Activated CD4-positive, alpha-beta T cell treated with anti-CD3 and anti-CD28 coated beads, Interleukin-2, amount 10 ng/mL, durations not matched to agents 7 days and 5 days (primary cell): ENCODE results near the gene EDN2. TPM values are rescaled to one million over a fixed set of nuclear protein-coding genes. Genes with fewer than 3 reads are reported as not detected.

Experiments used
- CTCF ChIA-PET: fragments of 350-600 bp; sonication (Branson Sonifier 250); formaldehyde crosslinking; loops from one replicate; lab custom pipeline; 2021; ENCODE audit warnings: antibody characterized with exemption; lab: Charles Lee
- POLR2A ChIA-PET: fragments of 350-600 bp; sonication (Branson Sonifier 250); formaldehyde crosslinking; loops from one replicate; lab custom pipeline; 2021; ENCODE audit warnings: antibody characterized with exemption; lab: Charles Lee
- DNase-seq: peaks from one replicate; pipeline ENCODE4 v3.0.0-alpha.2; 2020
- H3K27ac Mint-ChIP-seq: one replicate; pipeline ENCODE4 v1.8.0; 2021; ENCODE audit warnings: mild to moderate bottlenecking, moderate library complexity, mixed read lengths
- H3K27me3 Mint-ChIP-seq: one replicate; pipeline ENCODE4 v1.8.0; 2021; ENCODE audit warnings: mixed read lengths
- H3K36me3 Mint-ChIP-seq: one replicate; pipeline ENCODE4 v1.8.0; 2021; ENCODE audit warnings: low read depth, mixed read lengths
- H3K4me1 Mint-ChIP-seq: one replicate; pipeline ENCODE4 v1.8.0; 2021; ENCODE audit warnings: mixed read lengths
- H3K4me3 Mint-ChIP-seq: one replicate; pipeline ENCODE4 v1.8.0; 2021; ENCODE audit warnings: mild to moderate bottlenecking, moderate library complexity, mixed read lengths
- H3K9me3 Mint-ChIP-seq: one replicate; pipeline ENCODE4 v1.8.0; 2021; ENCODE audit warnings: mixed read lengths
- total RNA-seq, 2 experiments: library from RNA; stranded (reverse); gene quantifications; one replicate each; pipeline ENCODE4 v1.2.3, GENCODE V29; 2021

The EDN2 gene
- total RNA-seq, 2 experiments from 2014 or later, result not detected

DNA sequence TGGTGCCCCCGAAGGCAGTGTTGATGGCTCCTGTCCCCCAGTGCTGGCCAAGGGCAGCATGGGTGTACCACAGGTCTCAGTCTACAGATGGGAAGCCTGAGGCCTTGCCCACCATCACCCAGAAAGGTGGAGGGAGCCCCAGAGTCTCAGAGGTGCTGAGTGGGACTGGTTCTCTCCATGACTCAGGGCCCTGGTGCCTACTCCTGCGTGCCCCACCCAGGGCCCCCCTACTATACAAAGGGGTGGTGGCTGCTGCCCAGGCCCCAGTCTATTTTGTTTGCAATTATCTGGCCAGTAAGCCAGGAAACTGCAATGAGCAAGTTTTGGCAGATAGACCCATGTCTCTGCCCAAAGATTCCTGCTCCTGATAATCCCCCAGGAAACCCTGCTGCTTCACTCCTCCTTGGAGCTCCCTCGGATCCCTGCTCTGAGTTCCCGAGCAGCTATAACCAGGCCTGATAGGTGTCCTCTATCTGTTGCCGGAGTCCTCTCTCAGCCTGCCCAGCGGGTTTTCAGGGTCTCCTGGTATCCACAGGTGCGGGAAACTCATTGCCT lies 41.7 kb downstream of the EDN2 start:
- ChIA-PET CTCF (interaction anchor here (0.6 to 1.7 kb wide), 2 partner anchors 9 to 244 kb away, joined by 5 read pairs; no protein-coding TSS in a partner anchor), POLR2A (no interaction called here)
- H3K4me3 Mint-ChIP-seq, result no peak overlapping the region
- H3K4me1 Mint-ChIP-seq, result no peaks in the 10 kb centered on the region
- H3K27me3 Mint-ChIP-seq, result peaks cover 9% of the 10 kb centered on the region
- no peaks in the 10 kb centered on the region for H3K36me3 Mint-ChIP-seq
- H3K9me3 Mint-ChIP-seq, result peaks cover 12% of the 10 kb centered on the region
- no peak for DNase-seq
- H3K27ac Mint-ChIP-seq, result no peak overlapping the region

DNA sequence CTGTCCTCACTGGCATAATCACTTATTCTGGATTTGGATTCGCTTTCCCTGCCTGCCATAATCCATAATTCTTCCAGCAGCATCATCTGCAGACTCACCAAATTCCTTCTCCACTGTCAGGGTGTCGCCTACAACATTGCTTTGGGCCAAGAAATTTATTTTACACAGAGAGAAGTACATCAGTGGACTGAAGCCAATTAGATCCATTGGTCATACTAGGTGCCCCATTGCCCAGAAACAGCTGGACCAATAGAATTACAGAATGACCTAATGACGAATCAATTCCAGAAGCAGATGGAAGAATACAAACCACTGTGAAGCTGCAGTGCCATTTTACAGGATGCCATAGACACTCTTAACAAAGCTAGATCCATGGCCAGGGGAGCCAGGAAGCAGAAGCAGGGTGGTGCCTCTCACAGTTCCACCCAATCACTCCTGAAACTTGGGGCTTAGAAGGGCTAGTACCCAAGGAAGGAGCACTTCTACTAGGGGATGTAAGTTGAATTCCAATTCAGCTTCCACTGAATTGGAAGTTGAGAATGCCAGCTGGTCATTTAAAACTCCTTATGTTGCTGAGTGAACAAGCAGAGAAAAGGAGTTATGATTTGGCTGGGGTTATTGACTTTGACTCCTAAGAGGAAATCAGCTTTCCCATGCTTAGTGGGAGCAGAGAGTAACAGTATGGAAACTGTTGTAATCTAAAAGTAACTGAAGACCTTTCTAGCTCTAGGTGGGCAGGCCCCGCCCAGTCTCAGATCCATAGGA lies 44.0 kb downstream of the EDN2 start:
- POLR2A ChIA-PET, result no interaction called here
- H3K27me3 Mint-ChIP-seq, result peaks cover 16% of the 10 kb centered on the region
- CTCF ChIA-PET, result no interaction called here

DNA sequence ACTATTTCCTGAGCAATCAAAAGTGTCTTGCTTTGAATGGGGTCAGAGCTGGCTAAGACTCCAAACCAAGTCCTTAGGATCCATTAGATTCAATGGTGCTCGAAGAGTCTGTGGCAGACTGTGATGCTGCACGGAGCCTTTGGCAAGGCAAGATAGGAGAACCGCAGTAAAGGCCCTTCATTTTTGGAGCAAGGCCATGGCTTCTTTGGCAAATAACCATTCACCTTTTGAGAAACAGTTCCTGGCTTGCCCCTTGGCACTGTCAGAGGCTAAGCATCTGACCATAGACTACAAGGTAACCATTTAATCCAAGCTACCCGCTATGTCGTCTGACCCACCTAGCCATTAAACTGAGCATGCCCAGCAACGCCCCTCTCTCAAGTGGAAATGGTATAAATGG lies 45.2 kb downstream of the EDN2 start:
- no peaks in the 10 kb centered on the region for H3K4me1 Mint-ChIP-seq
- H3K27me3 Mint-ChIP-seq, result peaks cover 22% of the 10 kb centered on the region

More for the DNA sequence above, 44.0 kb downstream of the EDN2 start:
- Mint-ChIP-seq H3K27ac (no peak overlapping the region), H3K36me3 (no peaks in the 10 kb centered on the region), H3K4me1 (no peaks in the 10 kb centered on the region), H3K4me3 (no peak overlapping the region), H3K9me3 (peaks cover 9% of the 10 kb centered on the region)
- no peak for DNase-seq

DNA sequence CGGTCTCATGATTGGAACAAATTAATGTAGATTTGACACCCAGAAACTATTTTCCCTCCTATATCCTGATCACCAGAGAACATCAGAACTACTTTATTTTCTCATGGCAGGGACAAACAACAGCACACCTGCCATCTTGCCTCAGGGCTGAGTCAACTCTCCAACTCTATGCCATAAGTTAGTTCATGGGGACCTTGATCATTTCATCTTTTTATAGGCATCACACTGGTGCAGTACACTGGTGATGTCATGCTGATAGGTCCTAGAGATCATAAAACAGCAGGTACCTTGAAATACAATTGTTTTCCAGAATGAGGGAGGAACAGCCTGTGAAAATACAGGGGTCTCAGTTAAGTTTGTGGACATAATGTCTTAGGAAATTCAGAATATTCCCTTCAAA lies 45.8 kb downstream of the EDN2 start:
- Mint-ChIP-seq H3K9me3 (no peaks in the 10 kb centered on the region), H3K4me3 (no peak overlapping the region), H3K36me3 (no peaks in the 10 kb centered on the region), H3K27me3 (peaks cover 25% of the 10 kb centered on the region), H3K4me1 (no peaks in the 10 kb centered on the region), H3K27ac (no peak overlapping the region)
- DNase-seq, result no peak
- POLR2A ChIA-PET, result no interaction called here
- CTCF ChIA-PET, result no interaction called here

More for the DNA sequence above, 45.2 kb downstream of the EDN2 start:
- Mint-ChIP-seq H3K9me3 (peaks cover under 1% of the 10 kb centered on the region), H3K27ac (no peak overlapping the region), H3K36me3 (no peaks in the 10 kb centered on the region), H3K4me3 (no peak overlapping the region)
- DNase-seq, result no peak
- ChIA-PET CTCF (interaction anchor here (0.6 kb wide), 1 partner anchor 13 kb away, joined by 3 read pairs; no protein-coding TSS in a partner anchor), POLR2A (no interaction called here)

DNA sequence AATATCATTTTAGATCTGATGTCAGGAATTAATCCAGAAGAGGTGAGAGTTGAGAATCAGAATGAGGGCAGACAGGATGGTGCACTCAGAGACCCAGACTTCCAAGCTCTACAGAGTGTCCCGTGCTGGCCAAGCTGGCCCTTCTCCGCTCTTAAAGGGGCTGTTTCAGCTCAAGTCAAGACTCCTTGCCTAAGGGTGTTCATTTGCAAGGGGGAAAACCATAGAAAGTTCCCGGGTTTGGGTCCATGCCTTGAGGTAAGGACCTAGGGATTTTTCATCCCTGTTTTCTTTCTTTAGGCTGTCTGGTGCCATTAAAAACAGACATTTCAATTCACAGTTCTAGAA lies 47.5 kb downstream of the EDN2 start:
- H3K27ac Mint-ChIP-seq, result no peak overlapping the region
- peaks cover 25% of the 10 kb centered on the region for H3K27me3 Mint-ChIP-seq
- ChIA-PET POLR2A (no interaction called here), CTCF (no interaction called here)
- DNase-seq, result no peak
- no peaks in the 10 kb centered on the region for H3K4me1 Mint-ChIP-seq
- no peak overlapping the region for H3K4me3 Mint-ChIP-seq
- no peaks in the 10 kb centered on the region for H3K36me3 Mint-ChIP-seq
- H3K9me3 Mint-ChIP-seq, result no peaks in the 10 kb centered on the region

DNA sequence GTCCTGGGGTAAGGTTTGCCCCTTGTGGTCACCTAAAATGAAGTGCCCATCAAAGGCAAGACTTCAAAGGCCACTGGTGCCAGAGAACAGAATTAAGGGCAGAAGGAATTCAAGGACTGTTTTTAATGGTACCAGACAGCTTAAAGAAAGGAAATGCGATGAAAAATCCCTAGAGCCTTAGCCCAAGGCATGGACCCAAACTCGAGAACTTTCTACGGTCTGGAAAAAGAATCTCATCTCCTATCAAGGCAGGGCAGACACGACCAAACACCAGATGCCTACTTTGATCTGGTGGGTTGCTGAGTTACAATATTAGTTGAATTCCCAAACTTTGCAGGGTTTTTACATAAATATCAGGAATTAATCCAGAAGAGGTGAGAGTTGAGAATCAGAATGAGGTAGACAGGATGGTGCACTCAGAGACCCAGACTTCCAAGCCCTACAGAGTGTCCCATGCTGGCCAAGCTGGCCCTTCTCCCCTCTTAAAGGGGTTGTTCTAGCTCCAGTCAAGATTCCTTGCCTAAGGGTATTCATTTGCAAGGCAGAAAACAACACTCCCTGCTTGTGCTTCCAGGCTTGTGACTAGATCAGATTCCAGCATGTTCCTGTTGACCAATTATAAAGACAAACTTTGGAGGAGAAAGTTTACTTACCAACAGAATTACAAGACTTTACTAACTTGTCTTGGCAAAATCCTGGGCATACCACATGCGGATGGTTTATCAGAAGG lies 48.0 kb downstream of the EDN2 start:
- H3K27ac Mint-ChIP-seq, result no peak overlapping the region
- H3K36me3 Mint-ChIP-seq, result no peaks in the 10 kb centered on the region
- POLR2A ChIA-PET, result no interaction called here
- CTCF ChIA-PET, result no interaction called here
- DNase-seq, result no peak
- H3K9me3 Mint-ChIP-seq, result no peaks in the 10 kb centered on the region
- peaks cover 25% of the 10 kb centered on the region for H3K27me3 Mint-ChIP-seq
- H3K4me1 Mint-ChIP-seq, result no peaks in the 10 kb centered on the region
- H3K4me3 Mint-ChIP-seq, result no peak overlapping the region

DNA sequence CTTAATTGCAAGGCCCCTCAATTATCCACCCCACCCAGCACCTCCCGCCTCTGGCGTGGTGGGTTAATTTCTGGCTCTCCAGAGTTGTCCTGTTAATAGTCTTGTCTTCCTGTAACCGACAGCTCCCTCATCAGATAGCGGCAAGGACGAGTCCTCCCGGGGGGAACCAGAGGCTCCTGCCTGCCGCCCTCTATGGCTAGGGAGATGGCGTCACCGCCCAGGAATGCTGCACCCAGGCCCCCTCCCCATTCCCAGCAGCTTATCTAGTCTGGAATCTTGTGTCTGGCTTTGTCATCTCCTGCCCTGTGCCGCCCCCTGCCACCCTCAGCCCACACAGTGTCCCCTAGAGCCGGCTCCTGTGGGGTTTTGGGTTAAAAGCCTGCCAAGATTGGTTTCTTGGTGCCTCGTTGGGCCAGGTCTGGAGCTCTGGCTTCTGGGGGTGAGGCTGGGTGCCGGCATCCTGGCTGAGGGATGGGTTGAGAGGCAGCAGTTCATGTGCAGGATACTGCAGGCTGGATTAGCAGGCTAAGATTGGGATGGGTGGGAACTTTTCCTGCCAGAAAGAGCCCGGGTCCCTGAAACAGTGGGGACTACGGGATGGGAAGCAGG lies 48.8 kb downstream of the EDN2 start:
- Mint-ChIP-seq H3K4me3 (no peak overlapping the region), H3K36me3 (no peaks in the 10 kb centered on the region), H3K9me3 (no peaks in the 10 kb centered on the region), H3K4me1 (no peaks in the 10 kb centered on the region), H3K27ac (no peak overlapping the region), H3K27me3 (peaks cover 25% of the 10 kb centered on the region)
- DNase-seq, result no peak
- CTCF ChIA-PET, result no interaction called here
- POLR2A ChIA-PET, result no interaction called here

DNA sequence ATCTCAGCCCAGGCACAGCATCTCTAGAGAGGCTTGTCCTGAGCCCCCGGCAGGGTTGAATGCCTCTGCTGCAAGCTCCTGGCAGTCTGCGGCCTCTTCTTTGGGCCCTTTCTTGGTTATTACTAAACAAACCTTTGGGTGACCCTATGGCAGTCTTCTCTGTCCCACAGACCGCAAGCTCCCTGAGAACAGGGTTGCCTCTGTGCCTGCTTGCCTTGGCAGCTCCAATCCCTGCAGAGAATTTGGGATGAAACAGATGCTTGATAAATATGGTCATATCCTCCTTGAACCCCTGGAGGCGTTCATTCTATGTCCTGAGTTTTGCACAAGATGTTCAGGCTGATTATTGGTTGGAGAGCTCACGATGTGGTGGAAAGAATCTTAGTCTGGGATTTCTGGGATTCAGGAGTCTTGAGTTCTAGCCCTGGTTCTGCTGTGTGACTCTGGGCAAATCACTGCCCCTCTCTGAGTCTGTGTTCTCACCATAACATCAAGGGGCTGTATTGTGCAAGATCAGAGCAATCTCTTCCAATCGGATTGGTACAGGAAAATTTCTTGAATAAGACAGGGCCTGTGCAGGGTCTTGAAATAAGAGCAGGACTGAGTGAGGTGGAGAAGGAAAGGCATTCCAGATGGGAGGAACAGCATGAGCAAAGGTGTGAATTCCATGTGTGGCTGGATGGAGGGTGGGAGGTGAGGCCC lies 49.6 kb downstream of the EDN2 start:
- H3K9me3 Mint-ChIP-seq, result no peaks in the 10 kb centered on the region
- no peaks in the 10 kb centered on the region for H3K36me3 Mint-ChIP-seq
- peaks cover 25% of the 10 kb centered on the region for H3K27me3 Mint-ChIP-seq
- no peak overlapping the region for H3K4me3 Mint-ChIP-seq
- no peak overlapping the region for H3K27ac Mint-ChIP-seq
- DNase-seq, result no peak
- POLR2A ChIA-PET, result no interaction called here
- H3K4me1 Mint-ChIP-seq, result no peaks in the 10 kb centered on the region
- CTCF ChIA-PET, result interaction anchor here (0.7 kb wide), 1 partner anchor 153 kb away, joined by 3 read pairs; no protein-coding TSS in a partner anchor

DNA sequence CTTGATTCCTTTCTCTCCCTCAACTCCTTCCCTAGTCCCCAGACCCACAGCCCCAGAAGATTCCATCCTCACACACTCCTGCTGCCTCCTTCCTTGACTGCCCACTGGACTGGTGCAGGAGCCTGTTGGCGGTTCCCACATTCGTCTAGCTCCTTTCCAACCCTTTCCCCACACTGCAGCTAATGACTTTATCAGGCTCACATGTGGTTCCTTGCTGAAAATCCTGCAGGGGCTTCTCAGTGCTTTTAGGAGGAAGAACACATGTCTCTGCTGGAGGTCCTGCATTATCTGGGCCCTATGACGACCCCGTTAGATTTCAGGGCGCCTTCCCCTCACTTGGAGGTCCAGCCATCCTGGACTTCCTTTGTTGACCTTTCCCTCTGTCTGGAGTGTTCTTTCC lies 50.2 kb downstream of the EDN2 start:
- Mint-ChIP-seq H3K27ac (no peak overlapping the region), H3K27me3 (peaks cover 23% of the 10 kb centered on the region), H3K9me3 (no peaks in the 10 kb centered on the region), H3K36me3 (no peaks in the 10 kb centered on the region), H3K4me1 (no peaks in the 10 kb centered on the region), H3K4me3 (no peak overlapping the region)
- ChIA-PET POLR2A (no interaction called here), CTCF (interaction anchor here (0.7 to 1.1 kb wide), 3 partner anchors 9 to 152 kb away, joined by 3 to 5 read pairs (median 3); no protein-coding TSS in a partner anchor)
- no peak for DNase-seq

DNA sequence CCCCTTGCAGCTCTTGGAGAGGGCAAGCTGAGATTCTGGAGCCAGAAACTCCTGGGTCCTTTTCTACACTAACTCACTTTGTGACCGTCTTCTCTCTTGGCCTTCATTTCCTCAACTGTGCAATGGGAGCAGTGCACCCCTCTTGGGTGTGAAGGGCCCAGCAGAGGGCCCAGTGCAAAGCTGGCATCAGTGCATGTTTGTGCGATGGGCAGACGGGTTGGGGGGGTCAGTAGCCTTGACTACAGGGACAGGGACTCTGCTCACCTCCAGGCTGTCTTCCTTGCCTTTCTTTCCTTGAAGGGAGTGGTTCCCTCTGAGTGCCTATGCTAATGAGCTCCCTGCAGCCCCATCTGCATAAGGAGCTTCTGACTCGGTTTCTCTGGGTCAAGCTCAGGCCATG lies 51.0 kb downstream of the EDN2 start:
- H3K27me3 Mint-ChIP-seq, result peaks cover 22% of the 10 kb centered on the region
- ChIA-PET POLR2A (no interaction called here), CTCF (interaction anchor here (0.7 to 1.5 kb wide), 5 partner anchors 10 to 150 kb away, joined by 3 to 5 read pairs (median 3); no protein-coding TSS in a partner anchor)
- no peaks in the 10 kb centered on the region for H3K4me1 Mint-ChIP-seq
- H3K36me3 Mint-ChIP-seq, result no peaks in the 10 kb centered on the region
- no peak overlapping the region for H3K27ac Mint-ChIP-seq
- H3K9me3 Mint-ChIP-seq, result no peaks in the 10 kb centered on the region
- no peak for DNase-seq
- no peak overlapping the region for H3K4me3 Mint-ChIP-seq

DNA sequence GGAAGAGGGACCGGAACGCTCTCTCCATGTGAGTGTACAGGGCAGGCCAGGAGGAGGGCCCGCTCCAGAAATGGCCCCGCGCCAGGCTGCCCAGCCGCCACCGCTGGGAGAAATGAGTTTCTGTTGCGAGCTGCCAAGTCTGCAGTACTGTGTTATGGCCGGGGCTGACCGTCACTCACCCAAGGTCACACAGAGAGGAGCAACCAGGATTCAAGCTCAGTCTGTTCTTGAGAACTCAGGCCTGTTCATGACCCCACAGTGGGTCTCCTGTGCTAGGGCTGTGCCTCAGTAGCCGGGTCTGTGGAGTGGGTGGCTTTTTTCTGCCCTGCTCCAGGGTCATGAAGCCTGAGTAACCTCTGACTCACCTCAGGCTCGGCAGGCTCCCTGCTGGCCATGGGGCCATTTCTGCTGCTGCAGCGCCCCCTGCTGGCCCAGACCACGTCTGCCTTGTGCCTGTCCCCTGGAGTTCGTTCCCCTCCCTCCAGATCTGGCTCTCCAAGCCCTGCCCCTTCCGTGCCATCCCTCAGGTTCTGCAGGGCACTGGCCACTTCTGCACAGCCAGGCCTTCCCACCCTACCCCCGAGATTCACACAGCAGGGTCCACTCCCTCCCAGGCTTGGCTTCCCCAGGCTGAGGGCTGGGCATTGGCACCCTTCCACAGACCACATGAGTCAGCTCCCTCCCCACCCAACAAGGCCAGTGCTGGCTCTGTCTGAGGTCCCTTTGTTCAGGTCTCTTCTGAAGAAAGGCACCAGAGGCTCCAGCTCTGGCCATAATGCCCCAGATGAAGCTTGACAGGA lies 51.8 kb downstream of the EDN2 start:
- H3K4me3 Mint-ChIP-seq, result no peak overlapping the region
- H3K27ac Mint-ChIP-seq, result no peak overlapping the region
- POLR2A ChIA-PET, result no interaction called here
- peaks cover 19% of the 10 kb centered on the region for H3K27me3 Mint-ChIP-seq
- CTCF ChIA-PET, result interaction anchor here (0.7 to 2.1 kb wide), 6 partner anchors 13 to 149 kb away, joined by 3 to 5 read pairs (median 3); no protein-coding TSS in a partner anchor
- no peaks in the 10 kb centered on the region for H3K4me1 Mint-ChIP-seq
- peak; percentile 61 for DNase-seq
- no peaks in the 10 kb centered on the region for H3K36me3 Mint-ChIP-seq
- H3K9me3 Mint-ChIP-seq, result no peaks in the 10 kb centered on the region
